Activated T-helper 1 cell treated with Interleukin-2 at 50 U/mL for 16 hours (primary cell): ENCODE measurements around the gene PKN1.

ENCODE experiments used
- DNase-seq: peaks from one replicate; pipeline ENCODE4 v3.0.0-alpha.2; 2020; ENCODE audit warnings: low read depth

PKN1 gene

GRCh38 chr19:14467391-14467790 is 34.3 kb downstream of the PKN1 start:
- no peak for DNase-seq

DNA sequence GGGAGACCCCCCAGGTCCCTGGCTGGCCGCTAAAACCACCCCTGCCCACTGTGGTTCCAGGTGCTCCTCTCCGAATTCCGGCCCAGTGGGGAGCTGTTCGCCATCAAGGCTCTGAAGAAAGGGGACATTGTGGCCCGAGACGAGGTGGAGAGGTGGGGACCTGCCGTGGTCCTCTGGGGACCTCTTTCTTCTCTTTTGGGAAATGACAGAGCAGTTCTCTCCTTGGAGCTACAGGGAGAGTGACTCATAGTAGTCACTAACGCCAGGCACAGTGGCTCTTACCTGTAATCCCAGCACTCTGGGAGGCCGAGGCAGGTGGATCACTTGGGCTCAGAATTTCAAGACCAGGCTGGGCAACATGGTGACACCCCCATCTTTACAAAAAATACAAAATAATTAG is 34.7 kb downstream of the PKN1 start:
- no peak for DNase-seq

GRCh38 chr19:14470031-14470876 is 37.1 kb downstream of the PKN1 start:
- DNase-seq, result no peak

DNA sequence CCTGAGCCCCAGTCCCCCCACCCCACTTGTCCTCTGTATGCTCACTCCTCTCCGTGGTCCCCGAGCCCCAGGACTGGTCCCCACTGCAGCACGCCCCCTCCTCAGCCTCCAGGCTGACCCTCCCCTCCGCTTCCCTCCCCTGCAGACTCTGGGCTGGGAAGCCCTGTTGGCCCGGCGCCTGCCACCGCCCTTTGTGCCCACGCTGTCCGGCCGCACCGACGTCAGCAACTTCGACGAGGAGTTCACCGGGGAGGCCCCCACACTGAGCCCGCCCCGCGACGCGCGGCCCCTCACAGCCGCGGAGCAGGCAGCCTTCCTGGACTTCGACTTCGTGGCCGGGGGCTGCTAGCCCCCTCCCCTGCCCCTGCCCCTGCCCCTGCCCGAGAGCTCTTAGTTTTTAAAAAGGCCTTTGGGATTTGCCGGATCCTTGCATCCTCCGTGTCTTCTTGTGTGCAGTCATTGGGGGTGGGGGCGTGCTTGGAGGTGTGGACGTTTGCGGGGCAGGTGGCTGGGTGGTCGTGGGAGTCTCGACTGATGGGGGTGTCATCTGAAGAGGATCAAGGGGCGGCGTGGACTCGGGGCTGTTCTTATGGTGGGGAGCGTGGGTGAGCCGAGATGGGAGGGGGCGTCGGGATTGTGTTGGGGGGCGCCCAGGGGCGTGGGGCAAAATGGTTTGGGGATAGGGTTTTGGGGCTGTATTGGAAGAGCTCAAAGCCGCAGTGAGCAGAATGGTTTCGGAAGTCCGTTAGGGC is 38.5 kb downstream of the PKN1 start:
- no peak for DNase-seq

DNA sequence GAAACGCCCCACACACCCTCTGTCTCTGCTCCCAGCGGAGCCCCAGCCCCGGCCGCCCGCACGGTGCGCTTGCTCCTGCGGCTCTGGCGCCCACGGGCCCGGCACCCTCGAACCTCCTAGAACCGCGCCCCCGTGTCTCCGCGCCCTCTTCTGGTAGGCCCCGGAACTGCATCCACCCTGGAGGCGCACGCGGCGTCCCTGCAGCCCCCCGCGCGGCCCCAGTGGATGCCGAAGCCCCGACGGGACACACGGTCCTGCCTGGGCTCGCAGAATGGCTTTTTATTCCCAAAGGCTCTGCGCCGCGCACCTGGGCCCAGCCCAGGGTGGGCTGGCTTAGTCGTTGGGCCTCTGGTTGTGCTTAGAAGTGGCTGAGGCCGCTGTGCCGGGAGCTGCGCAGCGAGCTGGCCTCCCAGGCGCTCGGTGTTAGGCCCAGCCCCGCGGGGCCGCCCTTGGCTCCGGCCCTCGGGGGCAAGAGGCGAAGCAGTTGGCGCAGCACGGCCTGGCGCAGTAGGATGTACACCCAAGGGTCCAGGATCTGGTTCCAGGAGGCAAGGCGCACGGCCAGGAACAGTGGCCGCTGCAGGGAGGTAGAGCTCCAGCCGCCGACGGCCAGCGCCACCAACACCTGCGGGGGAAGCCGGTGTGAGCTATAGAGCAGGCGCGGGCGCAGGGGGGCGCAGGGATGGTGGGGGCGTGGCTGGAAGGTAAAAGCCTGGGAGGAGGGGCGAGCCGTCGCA is 39.3 kb downstream of the PKN1 start:
- peak; percentile 74 for DNase-seq

DNA sequence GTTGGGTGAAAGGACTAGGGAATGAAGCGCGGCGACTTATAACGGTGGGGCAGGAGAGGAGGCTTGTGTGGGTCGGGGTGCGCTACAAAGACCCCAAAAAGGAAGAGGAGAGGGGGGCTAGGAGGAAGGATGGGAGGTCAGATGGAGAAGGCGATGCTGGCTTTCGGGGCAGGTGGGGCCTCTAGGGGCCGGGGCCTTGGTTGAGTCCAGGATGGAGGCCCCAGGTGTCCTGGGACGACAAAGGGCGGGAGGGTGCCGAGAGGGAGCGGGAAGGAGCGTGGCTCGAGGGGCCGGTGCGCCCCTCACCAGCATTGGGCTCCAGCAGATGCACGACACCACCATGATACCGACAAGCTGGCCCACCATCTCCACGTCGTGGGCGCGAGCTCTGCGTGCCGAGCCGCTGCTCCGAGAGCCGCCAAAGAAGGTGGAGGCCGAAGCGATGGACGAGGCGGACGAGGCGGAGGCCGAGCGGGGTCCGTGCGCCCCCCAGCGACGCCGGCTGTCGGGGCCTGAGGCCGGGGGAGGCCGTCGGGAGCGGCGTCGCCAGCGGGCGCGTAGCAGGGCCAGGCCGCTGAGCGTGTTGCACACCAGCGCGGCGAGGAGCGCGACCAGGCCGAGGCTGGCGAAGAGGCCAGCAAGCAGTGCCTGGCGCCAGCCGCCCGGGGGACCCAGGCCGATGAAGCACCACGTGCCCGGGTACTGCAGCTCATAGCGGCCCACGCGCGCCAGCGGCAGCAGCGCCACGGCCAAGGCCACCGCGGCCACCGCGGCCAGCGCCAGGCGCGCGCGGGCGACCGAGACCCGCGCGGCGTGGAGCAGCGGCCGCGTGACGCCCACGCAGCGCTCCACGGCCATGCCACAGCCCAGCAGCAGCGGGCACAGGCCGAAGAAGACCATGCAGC is 40.2 kb downstream of the PKN1 start:
- DNase-seq, result no peak

GRCh38 chr19:14473978-14474578 is 41.0 kb downstream of the PKN1 start:
- DNase-seq, result no peak

- no peak for DNase-seq
Measured at GRCh38 chr19:14474827-14475226, 41.7 kb downstream of the PKN1 start.

DNA sequence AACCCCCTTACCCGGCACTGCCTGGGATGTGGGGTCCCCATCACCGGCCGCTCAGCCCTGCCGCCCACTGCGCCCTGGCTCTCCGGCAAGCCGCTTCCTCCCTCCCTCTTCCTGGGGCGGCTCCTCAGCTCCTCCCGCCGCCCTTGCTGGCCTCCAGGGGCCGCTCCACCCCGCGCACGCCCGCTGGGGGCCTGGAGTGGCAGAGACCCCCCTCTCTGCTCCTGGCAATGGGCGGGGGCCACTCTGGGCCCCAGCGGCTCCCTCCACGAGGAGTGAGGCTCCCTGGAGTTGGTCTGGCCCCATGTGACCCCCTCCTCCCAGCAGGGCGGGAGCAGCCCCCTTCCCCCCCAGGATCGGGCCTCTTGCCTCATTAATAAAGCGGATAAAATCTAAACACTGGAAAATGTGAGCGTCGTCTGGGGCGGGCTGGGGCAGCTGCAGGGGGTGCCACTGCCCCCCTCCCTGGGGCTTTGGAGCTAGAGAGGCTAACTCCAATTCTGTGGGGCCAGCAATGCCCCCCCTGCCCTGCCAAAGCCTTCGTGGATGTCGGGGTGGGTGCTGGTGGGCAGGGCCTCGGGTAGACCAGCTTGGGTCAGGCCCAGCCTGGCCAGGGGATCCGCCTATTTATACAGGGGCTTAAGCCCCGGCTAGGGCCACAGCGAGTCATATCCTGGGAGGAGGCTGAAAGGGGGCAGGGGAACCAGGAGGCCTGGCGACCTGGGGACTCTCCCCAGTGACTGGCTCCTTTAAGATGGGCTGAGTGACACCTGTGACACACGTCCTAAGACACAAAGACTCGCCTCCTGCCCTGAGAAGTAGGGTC is 42.4 kb downstream of the PKN1 start, which contains the start of gene PTGER1:
TSS of gene PTGER1 (minus strand) at position 104 of the 823 bp plus-strand sequence. CDS start 1,034 bp downstream, outside the sequence.
- DNase-seq, result no peak

DNA sequence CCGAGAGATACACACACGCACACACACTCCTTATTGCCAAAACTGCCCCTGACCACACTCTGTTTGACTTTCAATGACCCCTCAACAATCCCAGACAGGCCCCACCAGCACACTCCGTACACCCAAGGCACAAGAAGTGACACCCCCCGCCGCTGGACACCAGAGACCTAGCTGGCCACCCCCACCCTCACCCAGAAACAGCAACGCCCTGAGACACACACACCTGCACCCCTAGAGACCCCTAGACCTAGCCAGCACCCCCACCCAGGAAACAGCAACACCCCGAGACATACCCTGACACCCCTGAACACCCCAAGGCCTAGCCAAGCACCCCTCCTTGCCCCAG is 43.2 kb downstream of the PKN1 start:
- DNase-seq, result no peak

DNA sequence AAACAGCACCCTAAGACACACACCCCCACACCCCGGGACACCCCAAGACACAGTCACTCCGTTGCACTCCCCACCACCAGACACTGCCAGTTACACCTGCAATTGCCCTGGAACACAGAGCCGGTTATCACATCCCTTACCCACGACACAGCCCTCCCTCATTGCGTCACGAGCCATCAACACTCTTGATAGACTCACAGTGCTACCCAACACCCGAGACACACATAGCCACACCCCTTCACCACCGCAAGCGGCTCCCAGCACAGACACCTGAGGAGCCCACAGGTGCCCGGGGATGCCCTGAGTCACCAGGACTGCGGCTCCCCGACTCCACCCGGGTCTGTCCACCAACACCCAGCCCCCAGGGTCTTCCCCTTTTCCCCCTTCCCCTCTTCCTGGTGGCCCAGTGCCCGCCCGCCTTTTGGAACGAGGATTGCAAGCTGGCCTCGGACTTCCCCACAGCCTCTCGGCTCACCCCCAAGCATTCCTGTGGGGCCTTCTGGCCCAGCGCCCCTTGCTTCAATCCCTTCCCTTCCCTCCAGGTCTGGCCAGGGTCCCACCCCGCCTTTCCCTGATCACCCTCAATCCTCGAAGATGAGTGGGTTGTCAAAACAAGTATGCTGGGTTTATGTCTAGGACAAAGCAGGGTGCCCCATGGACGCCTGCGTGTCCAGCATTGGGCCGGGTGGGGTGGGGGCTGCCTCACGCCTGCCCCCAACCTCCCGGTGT is 43.7 kb downstream of the PKN1 start:
- no peak for DNase-seq

DNA sequence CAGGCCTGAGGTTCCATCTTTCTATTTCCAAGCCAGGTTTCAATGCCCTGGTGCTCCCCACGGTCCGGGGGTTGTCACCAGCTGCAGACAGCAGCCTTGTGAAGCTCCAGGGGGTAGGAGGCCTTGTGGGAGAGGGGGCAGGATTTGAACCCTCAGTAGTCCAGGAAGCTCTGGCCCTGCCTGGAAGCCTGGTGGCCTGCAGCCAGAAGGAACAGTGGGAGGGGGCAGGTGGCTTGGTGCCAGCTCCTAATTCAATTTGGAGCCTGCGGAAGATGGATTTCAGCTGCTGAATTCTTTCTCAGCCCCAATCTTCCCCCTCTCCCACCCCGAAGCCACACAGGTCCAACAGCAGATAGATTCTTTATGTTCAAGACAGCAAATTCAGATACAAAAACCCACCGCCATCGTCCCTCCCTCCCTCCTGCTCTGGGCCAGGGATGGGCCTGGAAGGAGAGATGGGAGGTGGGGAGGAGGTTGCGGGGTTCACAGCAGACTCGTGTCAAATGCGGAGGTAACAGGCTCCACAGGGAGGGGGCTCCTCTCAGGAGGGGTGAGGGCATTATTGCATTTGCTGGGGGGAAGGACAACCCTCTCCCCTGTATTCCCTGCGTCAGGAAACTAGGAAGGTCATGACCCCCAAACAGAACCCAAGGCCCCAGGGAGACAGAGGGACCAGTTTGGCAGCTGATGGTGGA is 44.5 kb downstream of the PKN1 start:
- DNase-seq, result no peak

DNA sequence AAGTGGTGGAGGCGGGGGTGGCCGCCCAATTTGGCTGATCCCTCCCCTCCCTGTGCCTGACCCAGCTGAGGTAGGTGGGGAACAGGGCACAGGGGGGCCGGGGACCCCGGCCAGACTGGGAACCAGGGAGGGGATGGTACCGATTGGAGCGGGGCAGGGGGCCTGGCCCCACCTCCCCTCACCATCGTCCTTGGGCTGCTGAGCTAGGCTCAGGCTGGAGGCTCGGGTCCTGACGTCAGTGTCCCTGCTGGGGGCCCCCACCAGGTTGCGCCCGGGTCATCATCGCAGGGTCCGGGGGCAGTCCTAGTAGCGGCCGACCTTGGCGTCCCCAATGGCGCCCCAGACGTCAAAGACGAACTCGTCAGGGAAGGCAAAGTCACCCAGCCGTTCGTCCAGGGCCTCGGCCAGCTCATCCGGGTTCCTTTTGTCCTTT is 45.0 kb downstream of the PKN1 start:
- no peak for DNase-seq

DNA sequence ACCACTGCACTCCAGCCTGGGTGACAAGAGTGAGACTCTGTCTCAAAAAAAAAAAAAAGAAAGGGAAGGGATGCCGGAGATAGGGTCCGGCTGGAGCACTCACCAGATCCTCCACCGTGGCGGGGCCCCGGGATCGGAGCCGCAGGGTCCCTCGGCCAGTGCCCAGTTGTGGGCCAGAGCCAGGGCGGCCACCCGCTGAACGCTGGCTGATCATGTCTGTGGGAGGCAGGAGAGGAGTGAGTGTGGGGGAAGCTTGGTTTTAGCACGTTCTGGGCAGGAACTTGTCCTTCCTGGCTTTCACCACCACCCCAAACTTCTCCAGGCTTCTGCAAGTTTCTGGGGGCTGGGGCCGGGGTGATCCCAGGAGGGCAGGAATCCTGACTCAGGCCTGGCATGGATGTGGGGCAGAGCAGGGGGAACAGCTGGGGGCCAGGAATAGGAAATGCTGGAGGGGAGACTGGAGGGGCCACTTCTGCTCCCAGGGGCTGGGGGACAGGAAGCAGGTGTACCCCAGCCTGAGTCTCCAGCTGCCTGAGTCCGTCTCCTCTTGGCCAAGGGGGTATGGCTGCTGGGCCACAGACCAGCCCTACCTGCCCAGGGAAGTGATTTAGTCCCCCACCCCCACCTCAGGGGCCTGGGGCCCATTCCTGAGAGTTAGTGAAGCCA is 46.3 kb downstream of the PKN1 start:
- no peak for DNase-seq

GRCh38 chr19:14479975-14480699 is 47.0 kb downstream of the PKN1 start:
- DNase-seq, result peak; percentile 60

- DNase-seq, result no peak
Measured at GRCh38 chr19:14480700-14481079, 47.6 kb downstream of the PKN1 start.

DNA sequence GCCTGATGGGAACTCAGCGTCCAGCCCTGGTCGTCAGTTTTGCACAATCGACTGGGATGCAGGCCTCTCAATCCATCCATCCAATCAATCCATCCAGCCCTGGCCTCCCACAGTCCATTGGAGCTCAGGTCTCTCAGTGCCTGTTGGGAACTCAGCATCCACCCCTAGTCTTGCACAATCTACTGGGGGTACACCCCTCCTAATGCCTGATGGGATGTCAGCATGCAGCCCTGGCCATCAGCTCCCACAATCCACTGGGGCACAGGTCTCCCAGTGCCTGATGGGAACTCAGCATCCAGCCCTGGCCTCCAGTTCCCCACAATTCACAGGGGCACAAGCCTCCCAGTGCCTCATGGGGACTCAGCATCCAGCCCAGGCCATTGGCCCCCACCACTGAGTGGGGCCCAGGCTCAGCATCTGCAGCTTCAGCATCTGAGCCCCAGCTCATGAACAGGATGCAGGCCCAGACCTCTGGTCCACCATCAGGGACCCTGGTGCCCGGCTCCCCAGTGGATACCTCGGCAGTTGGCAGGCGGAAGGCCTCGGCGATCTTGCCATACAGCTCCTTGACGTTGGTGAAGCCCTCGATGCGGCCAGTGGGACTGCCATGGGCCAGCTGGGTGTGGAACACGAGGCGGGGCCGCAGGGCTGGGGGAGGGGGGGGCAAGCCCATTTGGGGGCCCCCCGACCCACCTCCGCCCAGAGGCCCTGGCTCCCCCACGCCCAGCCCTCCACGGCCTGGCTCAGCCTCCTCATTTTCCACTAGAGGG is 49.3 kb downstream of the PKN1 start:
- DNase-seq, result no peak
